KG1 (cell line): ENCODE measurements around the gene WDR7.

Experiments
- DNase-seq: peaks from one replicate; lab custom pipeline; 2025; lab: John Stamatoyannopoulos, UW

WDR7 gene

GRCh38 chr18:56995579-56996188, 344.5 kb downstream of the WDR7 start:
- no peak for DNase-seq

- DNase-seq = no peak
These were observed 346.0 kb downstream of the WDR7 start for GRCh38 chr18:56997200-56997599.

GRCh38 chr18:56999823-57000222, 348.7 kb downstream of the WDR7 start:
- DNase-seq = no peak

- no peak for DNase-seq
These were observed 351.5 kb downstream of the WDR7 start for GRCh38 chr18:57002627-57003026.

DNA sequence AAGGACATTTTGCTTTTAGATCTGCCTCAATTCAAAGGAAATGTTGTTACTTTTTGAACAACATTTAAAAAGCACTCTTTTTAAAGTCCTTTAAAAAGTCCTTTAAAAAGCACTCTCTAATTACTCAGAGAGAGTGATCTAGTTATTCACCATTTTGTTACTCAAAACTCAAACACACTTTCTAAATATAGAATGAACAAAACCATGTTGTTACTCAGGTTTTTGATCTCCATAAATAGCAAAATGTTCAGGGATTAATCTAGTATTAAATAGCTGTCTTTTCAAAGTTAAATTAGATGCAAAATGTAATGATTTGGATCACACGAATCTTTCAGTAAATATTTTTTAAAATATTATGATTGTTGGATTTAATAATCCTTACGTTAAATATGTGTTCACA, 352.2 kb downstream of the WDR7 start:
- no peak for DNase-seq

DNA sequence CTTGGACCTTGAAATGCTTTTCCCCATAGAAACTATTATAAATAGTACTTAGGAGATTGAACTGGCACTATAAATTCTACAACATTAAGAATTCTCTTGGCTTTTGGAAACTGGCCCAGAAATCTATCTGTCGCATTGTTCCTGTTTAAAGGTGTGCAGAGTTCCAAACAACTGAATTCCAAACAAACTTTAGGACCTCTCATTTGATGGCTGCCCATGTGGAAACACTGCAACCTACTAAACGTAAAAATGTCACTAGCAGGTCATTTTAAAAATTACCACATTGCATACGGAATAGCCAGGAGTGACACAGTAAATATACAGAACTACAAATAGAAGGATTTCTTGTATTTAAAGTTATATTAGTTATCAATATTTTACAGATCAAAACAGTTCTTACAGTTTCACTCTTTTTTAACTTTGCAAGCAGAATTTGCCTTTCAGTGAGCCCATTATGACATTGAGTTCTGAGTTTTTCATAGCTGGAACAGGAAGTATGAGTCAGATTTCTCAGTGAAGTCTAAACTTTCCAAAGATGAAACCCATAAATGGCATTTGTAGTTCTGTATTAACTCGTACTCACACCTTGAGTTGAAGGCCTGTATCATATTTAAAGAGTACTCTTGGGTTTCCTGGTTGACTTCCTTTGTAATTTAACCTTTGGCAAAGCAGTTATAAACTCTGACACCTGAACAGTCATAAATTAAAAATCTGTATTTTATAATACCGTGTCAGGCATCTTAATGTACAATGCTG, 353.4 kb downstream of the WDR7 start:
- DNase-seq = peak; percentile 41

- DNase-seq = no peak
These were observed 357.0 kb downstream of the WDR7 start for GRCh38 chr18:57008001-57008686.

DNA sequence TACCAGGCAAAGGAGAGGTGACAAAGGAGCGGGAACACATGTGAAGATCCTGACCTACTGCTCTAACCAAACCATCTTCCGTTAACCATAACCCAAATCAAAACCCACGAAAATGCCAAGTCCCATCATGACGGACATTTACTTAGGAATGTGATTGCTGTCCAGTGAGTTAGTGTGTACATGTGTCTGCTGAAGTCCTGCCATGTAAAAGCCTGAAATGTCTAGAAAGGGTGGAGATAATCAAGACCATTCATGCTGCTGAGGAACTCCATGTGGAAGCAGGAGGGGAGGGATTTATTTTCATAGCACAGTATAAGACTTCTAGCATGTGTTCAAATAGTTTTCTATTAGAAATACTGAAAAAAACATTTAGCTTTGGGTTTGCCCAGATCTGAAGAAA, 358.7 kb downstream of the WDR7 start:
- DNase-seq = no peak

DNA sequence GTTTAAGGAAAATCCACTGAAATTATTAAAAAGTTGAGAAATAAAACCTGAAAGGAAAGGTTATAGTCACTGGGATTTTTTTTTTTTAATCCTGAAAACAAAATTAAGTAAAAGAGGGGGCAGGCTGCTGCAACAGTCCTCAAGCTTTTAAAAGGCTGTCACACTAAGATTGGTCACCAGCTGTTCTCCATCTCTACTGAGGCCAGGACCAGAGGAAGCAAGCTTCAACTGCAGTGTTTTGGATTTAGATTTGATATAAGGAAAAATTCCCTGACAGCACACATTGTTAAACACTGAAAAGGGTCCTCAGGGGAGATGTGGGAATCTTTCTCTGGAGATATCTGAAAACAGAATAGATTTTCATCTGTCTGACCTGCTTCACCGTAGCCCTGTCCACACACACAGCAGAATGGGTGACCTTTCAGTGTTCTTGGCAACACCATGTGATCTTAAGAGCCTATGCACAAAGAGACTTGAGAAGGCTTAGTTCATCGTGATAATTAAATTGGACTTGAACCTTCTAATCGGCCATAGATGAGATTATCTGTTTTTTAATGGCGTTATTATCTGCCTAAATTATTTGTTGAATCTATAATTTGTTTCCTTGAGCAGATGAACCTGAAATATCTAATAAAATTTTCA, 363.7 kb downstream of the WDR7 start:
- no peak for DNase-seq

DNA sequence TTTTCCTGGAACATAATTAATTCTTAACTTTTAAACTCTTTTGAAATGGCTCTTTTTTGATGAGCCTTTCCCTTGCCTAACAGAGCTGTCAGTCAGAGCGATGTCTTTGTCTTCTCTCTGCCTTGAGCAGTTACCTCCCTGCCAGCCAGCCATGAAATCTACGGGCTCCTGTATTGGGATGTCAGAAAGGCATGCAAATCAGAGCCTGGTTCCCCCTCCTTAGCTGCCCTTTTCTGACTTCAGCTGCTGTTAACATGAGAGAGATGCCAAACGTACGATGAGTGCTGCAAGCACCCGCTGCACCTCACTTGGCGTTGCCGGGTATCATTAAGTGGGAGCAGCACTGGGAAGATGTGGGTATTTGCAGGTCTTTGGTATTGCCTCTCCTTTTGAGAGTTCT, 364.3 kb downstream of the WDR7 start:
- no peak for DNase-seq

DNA sequence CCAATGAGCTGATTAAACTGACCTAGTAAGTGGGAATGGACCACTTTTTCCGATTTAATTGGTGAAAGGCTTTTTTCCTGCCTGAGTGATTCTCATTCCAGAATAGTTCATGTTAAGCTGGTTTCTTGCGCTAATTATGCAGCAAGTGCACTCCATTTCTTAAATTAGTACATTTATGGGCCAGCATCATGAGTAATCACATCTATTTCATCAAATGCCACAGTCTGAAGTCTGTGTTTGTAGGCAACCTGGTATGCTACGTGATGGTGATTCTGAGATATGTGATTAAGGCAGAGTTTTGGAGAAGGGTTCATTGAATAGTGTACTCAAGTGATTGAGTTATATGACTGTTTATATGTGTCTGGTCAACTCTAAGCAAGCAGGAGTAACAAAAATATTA, 367.7 kb downstream of the WDR7 start:
- DNase-seq = no peak

- DNase-seq = no peak
These were observed 371.6 kb downstream of the WDR7 start for GRCh38 chr18:57022716-57023115.

GRCh38 chr18:57023275-57023882, 372.2 kb downstream of the WDR7 start:
- no peak for DNase-seq

DNA sequence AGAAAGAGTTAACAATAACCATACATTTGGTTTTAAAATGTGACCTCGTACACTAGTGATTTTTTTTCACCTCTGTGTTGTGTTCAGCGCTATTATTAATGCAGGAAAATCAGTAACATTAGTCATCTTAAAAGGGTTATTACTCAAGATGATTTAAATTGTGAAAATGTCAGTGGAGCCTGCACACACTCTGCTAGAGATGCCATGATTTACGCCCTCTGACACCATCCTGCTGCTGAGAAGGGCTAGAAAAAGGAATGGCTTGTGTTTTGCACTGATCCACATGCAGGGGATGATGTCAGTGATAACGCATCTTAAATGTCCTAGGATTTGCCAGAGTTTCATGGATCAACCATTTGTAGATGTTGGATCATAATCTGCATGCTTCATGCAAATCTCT, 374.4 kb downstream of the WDR7 start:
- DNase-seq = no peak

DNA sequence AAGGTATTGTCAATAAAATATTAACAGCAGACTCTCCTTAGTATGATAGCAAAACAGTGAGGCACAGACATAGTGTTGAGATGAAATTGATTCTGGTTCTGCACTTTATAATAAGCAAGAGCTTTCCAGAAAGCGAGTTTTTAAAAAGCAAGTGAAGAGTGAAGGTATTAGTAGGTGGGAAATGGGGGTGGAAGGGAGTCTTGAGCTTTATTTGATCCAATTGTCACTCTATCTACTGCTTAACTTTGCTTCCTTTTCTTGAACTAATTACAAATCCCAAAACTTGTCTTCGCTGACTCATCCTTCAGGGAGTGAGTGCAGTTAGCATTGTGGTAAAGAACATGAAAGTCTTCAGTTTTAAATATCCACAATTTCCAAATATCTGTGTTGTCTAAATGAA, 375.2 kb downstream of the WDR7 start:
- no peak for DNase-seq

- no peak for DNase-seq
These were observed 376.1 kb downstream of the WDR7 start for GRCh38 chr18:57027190-57027708.

DNA sequence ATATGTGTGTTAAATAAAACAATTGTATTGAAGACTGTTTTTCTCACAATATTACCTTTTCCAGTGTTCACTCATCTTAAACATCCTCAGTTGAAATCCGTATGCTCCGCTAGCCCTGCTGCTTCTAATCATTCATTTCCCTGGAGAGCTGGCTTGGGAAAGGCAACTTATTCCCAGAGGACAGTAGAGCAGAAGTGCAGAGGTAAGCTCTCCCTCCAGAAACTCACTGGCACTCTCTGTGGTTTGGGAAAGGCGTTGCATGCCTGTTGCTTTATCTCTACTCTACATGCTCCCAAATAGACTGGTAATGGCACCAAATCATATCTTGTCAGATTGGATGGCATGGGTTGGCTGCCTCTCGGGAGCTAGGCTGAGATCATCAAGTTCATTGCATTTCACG, 378.6 kb downstream of the WDR7 start:
- DNase-seq = no peak

DNA sequence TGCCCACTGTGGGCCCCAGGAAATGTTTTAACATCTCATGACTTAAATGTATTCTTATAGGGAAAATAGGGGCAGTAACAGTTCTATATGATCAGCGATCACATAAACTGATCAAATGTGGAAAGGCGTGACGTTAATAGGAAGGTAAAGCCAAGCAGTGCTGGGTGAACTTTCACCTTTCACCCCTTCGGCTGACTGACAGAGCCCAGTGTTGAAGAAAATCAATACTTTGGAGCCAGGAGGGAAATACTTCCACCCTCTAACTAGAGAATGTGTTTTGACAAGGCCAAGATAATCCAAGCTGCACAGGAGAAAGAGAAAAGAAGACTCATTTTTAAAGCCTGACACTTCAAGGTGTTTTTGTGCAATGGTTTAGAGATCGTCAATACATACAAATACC, 379.3 kb downstream of the WDR7 start:
- DNase-seq = no peak

DNA sequence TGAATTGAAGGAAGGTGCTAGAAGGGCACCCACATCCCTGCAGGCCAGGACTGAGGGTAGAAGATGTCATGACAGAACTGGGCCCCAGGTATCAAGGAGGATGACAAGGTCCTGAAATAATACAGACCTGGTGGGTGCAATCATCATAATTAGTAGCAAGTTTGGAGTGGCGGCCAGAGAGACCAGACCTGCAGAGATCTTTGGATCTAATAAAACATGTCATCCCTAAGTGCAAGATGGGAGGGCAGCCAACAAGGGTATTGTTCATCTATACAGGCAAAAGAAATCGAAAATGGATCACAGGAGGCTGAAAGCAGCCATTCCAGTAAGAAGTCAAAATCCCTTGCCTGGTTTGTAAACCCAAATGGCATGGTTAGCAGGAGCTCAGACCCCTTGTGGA, 384.4 kb downstream of the WDR7 start:
- DNase-seq = no peak

GRCh38 chr18:57038395-57038794, 387.2 kb downstream of the WDR7 start:
- DNase-seq = no peak

GRCh38 chr18:57040175-57040574, 389.0 kb downstream of the WDR7 start:
- DNase-seq = no peak

DNA sequence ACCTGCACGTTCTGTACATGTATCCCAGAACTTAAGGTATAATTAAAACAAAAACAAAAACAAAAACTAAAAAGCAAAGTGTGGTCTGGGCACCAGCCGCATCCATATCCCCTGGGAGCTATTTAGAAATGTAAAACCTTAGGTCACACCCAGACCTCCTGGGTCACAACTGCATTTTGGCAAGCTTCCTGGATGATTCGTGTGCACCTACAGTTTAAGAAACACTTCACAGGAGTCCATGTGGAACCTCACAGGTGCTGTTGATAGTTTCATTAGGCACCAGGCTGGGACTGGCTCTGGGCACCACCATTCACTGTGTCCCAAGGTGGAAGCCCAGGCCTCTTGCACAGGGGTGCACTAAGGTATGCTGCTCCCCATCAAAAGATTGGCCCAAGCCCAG, 392.1 kb downstream of the WDR7 start:
- DNase-seq = no peak
